Activated CD4-positive, alpha-beta T cell treated with anti-CD3 and anti-CD28 coated beads for 24 hours (primary cell): ENCODE measurements around the gene POLDIP2.

Experiments
- DNase-seq, 2 donors: peaks; one replicate each; pipeline ENCODE4 v3.0.0-alpha.2; 2020; ENCODE audit warnings: low read depth in 2 of 2

POLDIP2 gene

GRCh38 chr17:28390141-28390540 is 32.8 kb upstream of the POLDIP2 start:
- DNase-seq: no peak

- no peak for DNase-seq
Observed at GRCh38 chr17:28388106-28388505, 30.8 kb upstream of the POLDIP2 start.

GRCh38 chr17:28386391-28386790 is 29.1 kb upstream of the POLDIP2 start:
- DNase-seq: no peak

- no peak for DNase-seq
Observed at GRCh38 chr17:28385406-28385805, 28.1 kb upstream of the POLDIP2 start.

GRCh38 chr17:28385037-28385400 is 27.7 kb upstream of the POLDIP2 start:
- DNase-seq: no peak

GRCh38 chr17:28384281-28385036 is 27.1 kb upstream of the POLDIP2 start:
- DNase-seq: peak; percentile 46 to 51

GRCh38 chr17:28381141-28381825 is 24.0 kb upstream of the POLDIP2 start:
- no peak for DNase-seq

GRCh38 chr17:28379814-28380801 is 22.8 kb upstream of the POLDIP2 start:
- DNase-seq: no peak

- DNase-seq: no peak
Observed at GRCh38 chr17:28372945-28373274, 15.6 kb upstream of the POLDIP2 start.

- DNase-seq: no peak
Observed at GRCh38 chr17:28372203-28372944, 15.0 kb upstream of the POLDIP2 start.

- DNase-seq: peak; percentile 74 to 85
Observed at GRCh38 chr17:28371245-28372202, 14.2 kb upstream of the POLDIP2 start, which contains the start of gene SARM1. TSS of gene SARM1 (plus strand) at chr17:28371694. CDS start at chr17:28372033, 339 bp downstream.

GRCh38 chr17:28370744-28371103 is 13.4 kb upstream of the POLDIP2 start:
- DNase-seq: no peak

- no peak for DNase-seq
Observed at GRCh38 chr17:28370035-28370743, 12.9 kb upstream of the POLDIP2 start, which contains the start of gene VTN. TSS of gene VTN (minus strand) at chr17:28370307. CDS start at chr17:28370203, 104 bp downstream.

GRCh38 chr17:28369684-28370034 is 12.3 kb upstream of the POLDIP2 start:
- DNase-seq: no peak

- no peak for DNase-seq
Observed at GRCh38 chr17:28368915-28369683, 11.8 kb upstream of the POLDIP2 start.

GRCh38 chr17:28368306-28368831 is 11.0 kb upstream of the POLDIP2 start:
- no peak for DNase-seq

GRCh38 chr17:28367641-28368305 is 10.4 kb upstream of the POLDIP2 start:
- no peak for DNase-seq

- no peak for DNase-seq
Observed at GRCh38 chr17:28366605-28367004, 9.3 kb upstream of the POLDIP2 start.
